ENCODE measurements around the gene PDLIM4.

The PDLIM4 gene

GRCh38 chr5:132281856-132282614 is 24.5 kb downstream of the PDLIM4 start:
- ChIA-PET POLR2A (interaction anchor here (1.4 kb wide), 1 partner anchor 12 kb away, joined by 10 read pairs; the partner anchor contains the start of gene SLC22A4), CTCF (interaction anchor here (0.6 to 0.9 kb wide), 3 partner anchors 14 to 219 kb away, joined by 3 to 5 read pairs (median 4); no protein-coding TSS in a partner anchor)
- DNase-seq (ENCODE audit: extremely low spot score), result no peak
- no peak for TF ChIP-seq LEF1 (IDR thresholded peaks at IDR 0.05; ENCODE audit: borderline replicate concordance)

DNA sequence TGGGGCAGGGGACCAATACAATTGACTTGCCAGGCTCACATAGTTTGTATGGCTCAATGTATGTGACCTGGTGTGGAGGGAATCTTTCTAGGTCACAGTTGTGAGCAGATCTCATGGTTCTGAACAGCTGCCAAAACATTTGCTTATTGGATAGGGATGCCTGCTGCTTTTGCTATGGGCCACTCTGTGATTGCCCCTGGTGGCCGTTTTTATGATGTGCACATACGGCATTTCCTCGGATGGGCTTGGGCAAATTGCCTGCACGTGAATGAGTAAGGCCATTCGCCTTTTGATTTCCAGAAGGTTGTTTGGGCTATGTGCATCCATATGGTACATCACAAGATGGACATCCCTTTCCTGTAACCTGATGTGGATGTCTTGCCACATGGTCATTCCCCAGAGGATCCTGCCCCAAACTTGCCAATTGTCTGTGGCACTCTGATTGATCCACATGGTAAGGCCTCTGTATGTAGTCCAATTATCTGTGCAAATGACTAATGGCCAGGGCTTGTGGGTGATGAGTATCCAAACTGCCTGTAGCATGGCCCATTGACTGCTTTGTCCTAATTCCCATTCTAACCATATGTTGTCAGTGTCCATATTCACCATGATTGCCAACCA is 26.0 kb downstream of the PDLIM4 start:
- DNase-seq (ENCODE audit: extremely low spot score), result peak; percentile 59
- no peak for TF ChIP-seq SP1 (IDR thresholded peaks at IDR 0.05)
- no peak for TF ChIP-seq L3MBTL2 (conservative IDR thresholded peaks at IDR 0.05)
- no peak for TF ChIP-seq HDGF (IDR thresholded peaks at IDR 0.05; ENCODE audit: borderline replicate concordance)
- no peak for TF ChIP-seq NFRKB (IDR thresholded peaks at IDR 0.05)
- TF ChIP-seq SUZ12 (IDR thresholded peaks at IDR 0.05), result no peak
- CTCF ChIA-PET, result no interaction called here
- POLR2A ChIA-PET, result no interaction called here

DNA sequence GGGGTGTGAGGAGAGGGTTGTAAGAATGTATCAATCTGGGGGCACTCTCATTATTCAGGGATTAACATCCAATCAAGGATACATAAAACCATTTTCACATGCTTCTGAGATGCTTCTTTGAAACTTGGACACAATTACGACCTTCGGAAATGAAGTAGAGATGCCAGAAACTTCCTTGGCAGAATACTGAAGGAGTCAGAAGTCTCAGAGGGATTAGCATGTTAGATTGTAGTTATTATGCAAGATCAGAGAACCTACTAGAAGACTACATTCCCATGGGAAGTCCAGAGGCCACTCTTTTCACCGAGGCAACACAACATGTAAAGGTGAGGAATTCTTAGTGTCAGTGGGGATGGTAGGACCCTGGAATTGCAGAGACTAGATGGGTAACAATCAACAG is 31.6 kb downstream of the PDLIM4 start:
- DNase-seq (ENCODE audit: extremely low spot score), result no peak
- no peak for TF ChIP-seq FOXM1 (IDR thresholded peaks at IDR 0.05; ENCODE audit: borderline replicate concordance)
- TF ChIP-seq HDGF (IDR thresholded peaks at IDR 0.05; ENCODE audit: borderline replicate concordance), result no peak
- no peak for TF ChIP-seq CTBP1 (IDR thresholded peaks at IDR 0.05; ENCODE audit: borderline replicate concordance)
- no peak for TF ChIP-seq TARDBP (IDR thresholded peaks at IDR 0.05)
- TF ChIP-seq ZNF384 (IDR thresholded peaks at IDR 0.05), result no peak
- TF ChIP-seq LEF1 (IDR thresholded peaks at IDR 0.05; ENCODE audit: borderline replicate concordance), result no peak
- TF ChIP-seq ARNT (IDR thresholded peaks at IDR 0.05), result no peak
- ChIA-PET POLR2A (no interaction called here), CTCF (no interaction called here)

- no peak for TF ChIP-seq HDGF (IDR thresholded peaks at IDR 0.05; ENCODE audit: borderline replicate concordance)
- no peak for TF ChIP-seq SP1 (IDR thresholded peaks at IDR 0.05)
- no peak for TF ChIP-seq NFRKB (IDR thresholded peaks at IDR 0.05)
- no peak for TF ChIP-seq CTBP1 (IDR thresholded peaks at IDR 0.05; ENCODE audit: borderline replicate concordance)
- CTCF ChIA-PET, result interaction anchor here (0.6 to 1.4 kb wide), 4 partner anchors 9 to 64 kb away, joined by 3 to 6 read pairs (median 4); no protein-coding TSS in a partner anchor
- DNase-seq (ENCODE audit: extremely low spot score), result no peak
- POLR2A ChIA-PET, result interaction anchor here (1.1 kb wide), 1 partner anchor 62 kb away, joined by 3 read pairs; no protein-coding TSS in a partner anchor
Measured at GRCh38 chr5:132291026-132291425, 33.5 kb downstream of the PDLIM4 start.

DNA sequence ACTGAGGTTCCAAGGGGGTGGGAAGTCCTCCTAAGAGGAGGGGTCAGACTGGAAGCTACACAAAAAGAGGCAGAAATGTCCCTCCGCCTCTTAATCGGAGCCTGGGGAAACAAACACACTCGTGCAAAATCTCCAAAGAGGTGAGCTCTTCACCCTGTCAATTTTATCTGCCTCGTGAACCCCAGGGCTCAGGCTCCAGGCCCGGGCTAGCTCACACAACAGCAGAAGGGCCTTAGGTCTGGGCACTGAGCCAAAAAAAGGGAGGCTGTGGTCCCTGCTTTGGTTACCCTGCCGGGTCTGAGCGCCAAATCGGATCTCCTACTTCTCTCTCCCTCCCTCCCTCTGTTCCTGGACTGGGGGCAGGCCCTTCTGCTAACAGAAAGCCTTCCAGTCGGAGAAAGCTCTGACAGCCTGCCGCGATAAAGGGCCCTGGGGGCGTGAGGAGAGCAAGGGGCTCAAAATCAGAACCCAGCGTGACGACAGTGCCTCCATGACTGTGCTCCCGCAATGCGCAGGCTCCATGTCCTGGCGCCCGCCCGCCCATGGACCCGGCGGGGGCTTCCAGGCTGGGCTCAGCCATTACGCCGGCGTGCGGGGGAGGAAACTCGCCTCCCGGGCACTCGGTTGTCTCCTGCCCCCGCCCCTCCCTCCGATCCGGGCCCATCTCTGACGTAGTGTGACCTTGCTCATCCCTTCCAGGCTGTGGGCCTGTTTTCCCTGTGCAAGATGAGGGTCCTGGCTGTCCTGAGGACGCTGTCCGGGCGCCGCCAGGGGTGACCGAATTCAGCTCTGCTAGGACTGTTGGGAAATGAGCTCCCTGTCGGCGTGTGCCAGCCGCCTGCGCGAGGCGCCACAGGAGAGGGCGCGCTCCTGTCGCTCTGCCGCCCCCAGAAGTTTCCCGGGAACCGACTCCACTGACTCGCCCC is 35.8 kb downstream of the PDLIM4 start:
- DNase-seq (ENCODE audit: extremely low spot score), result peak; percentile 76
- ChIA-PET CTCF (interaction anchor here (0.7 to 2.3 kb wide), 5 partner anchors 10 to 209 kb away, joined by 3 to 14 read pairs (median 4); no protein-coding TSS in a partner anchor), POLR2A (interaction anchor here (0.6 to 2.8 kb wide), 54 partner anchors 8 to 535 kb away, joined by 3 to 57 read pairs (median 5); partner anchors contain the start of genes IRF1, KIF3A, P4HA2 and RAD50)
- TF ChIP-seq TARDBP (IDR thresholded peaks at IDR 0.05) (no peak), LEF1 (IDR thresholded peaks at IDR 0.05; ENCODE audit: borderline replicate concordance) (no peak), ELF4 (IDR thresholded peaks at IDR 0.05) (peak; percentile 41; the same call in 1 of the 2 replicates), FOXM1 (IDR thresholded peaks at IDR 0.05; ENCODE audit: borderline replicate concordance) (peak; percentile 63; the same call in 1 of the 2 replicates)

DNA sequence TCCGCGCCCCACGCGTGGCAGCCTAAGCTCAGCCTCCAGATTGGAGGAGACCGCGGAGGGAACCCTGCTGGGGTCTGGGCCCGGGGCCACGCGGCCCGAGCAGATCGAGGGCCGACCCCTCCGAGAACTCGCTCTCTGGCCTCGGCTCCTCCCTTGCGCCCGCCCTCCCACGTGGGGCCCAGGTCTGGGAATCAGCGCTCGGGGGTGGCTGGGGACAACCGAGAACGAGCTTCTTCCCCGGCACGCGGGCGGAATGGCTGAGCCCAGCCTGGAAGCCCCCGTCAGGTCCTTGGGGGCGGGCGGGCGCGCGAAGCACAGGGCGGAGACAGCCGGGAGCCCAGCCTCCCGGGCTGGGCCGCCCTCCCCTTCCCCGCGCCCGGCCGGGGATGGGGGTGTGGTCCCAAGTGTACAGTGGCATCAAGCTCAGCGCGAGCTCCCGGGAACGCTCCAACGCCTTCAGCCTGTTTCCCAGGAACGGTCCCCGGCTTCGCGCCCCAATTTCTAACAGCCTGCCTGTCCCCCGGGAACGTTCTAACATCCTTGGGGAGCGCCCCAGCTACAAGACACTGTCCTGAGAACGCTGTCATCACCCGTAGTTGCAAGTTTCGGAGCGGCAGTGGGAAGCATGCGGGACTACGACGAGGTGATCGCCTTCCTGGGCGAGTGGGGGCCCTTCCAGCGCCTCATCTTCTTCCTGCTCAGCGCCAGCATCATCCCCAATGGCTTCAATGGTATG is 36.7 kb downstream of the PDLIM4 start, which contains the start of gene SLC22A4:
Gene SLC22A4, plus strand, starts transcription at position 403 of the 736 bp plus-strand sequence. Its CDS starts 223 bp downstream, at position 626.
- TF ChIP-seq L3MBTL2 (conservative IDR thresholded peaks at IDR 0.05) (peak; percentile 97), ZNF384 (IDR thresholded peaks at IDR 0.05) (no peak), SP1 (IDR thresholded peaks at IDR 0.05) (no peak), NFRKB (IDR thresholded peaks at IDR 0.05) (no peak), FOXK2 (IDR thresholded peaks at IDR 0.05) (no peak), CTBP1 (IDR thresholded peaks at IDR 0.05; ENCODE audit: borderline replicate concordance) (no peak), ELF4 (IDR thresholded peaks at IDR 0.05) (no peak)
- POLR2A ChIA-PET, result interaction anchor here (0.6 to 2.8 kb wide), 55 partner anchors 9 to 951 kb away, joined by 3 to 57 read pairs (median 5); partner anchors contain the start of genes IRF1, P4HA2, RAD50 and SLC22A5
- DNase-seq (ENCODE audit: extremely low spot score), result peak; percentile 91
- CTCF ChIA-PET, result interaction anchor here (1.0 to 2.3 kb wide), 3 partner anchors 55 to 208 kb away, joined by 3 to 14 read pairs (median 4); no protein-coding TSS in a partner anchor

DNA sequence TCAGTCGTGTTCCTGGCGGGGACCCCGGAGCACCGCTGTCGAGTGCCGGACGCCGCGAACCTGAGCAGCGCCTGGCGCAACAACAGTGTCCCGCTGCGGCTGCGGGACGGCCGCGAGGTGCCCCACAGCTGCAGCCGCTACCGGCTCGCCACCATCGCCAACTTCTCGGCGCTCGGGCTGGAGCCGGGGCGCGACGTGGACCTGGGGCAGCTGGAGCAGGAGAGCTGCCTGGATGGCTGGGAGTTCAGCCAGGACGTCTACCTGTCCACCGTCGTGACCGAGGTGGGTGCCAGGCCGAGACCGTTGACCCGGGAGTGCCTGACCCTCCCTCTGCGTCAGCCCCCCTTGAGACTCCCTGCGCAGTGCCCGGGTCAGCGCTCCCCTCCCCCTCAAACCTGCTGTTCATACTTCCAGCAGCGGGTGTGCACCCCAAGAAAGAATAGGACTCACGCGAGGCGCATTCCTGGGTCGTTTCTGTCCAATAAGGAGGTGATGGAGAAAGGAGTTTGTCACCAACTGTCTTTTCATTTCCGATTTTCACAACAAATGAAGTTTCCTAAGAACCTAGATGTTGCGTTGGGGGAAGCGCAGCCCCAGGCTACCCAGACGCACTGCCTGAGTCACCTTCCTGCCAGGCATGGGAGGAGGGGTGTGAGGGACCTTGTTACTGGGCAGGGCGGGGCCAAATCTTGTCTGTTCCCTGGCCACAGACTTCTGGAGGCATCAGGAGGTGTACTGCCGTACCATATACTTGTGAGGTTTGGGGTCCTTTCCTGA is 37.4 kb downstream of the PDLIM4 start:
- ChIA-PET POLR2A (interaction anchor here (0.7 to 2.8 kb wide), 18 partner anchors 9 to 951 kb away, joined by 3 to 57 read pairs (median 8); partner anchors contain the start of genes P4HA2 and SLC22A5), CTCF (interaction anchor here (1.0 kb wide), 1 partner anchor 207 kb away, joined by 3 read pairs; no protein-coding TSS in a partner anchor)
- DNase-seq (ENCODE audit: extremely low spot score), result no peak
- TF ChIP-seq SUZ12 (IDR thresholded peaks at IDR 0.05) (no peak), CTBP1 (IDR thresholded peaks at IDR 0.05; ENCODE audit: borderline replicate concordance) (no peak), L3MBTL2 (conservative IDR thresholded peaks at IDR 0.05) (no peak), FOXM1 (IDR thresholded peaks at IDR 0.05; ENCODE audit: borderline replicate concordance) (no peak), LEF1 (IDR thresholded peaks at IDR 0.05; ENCODE audit: borderline replicate concordance) (no peak), HDGF (IDR thresholded peaks at IDR 0.05; ENCODE audit: borderline replicate concordance) (no peak), FOXK2 (IDR thresholded peaks at IDR 0.05) (no peak)

Data from HEK293T (cell line).